Retinal pigment epithelial cell (primary cell): Measurements from ENCODE around the gene NET1.

Experiments used
- DNase-seq: peaks from one replicate; pipeline ENCODE4 v3.0.0-alpha.2; 2010; ENCODE audit warnings: low read depth
- H3K4me3 ChIP-seq: 2 replicates; pipeline ENCODE4 v1.5.1; 2011; ENCODE audit warnings: mild to moderate bottlenecking, low read length, control low read depth, moderate library complexity
- CTCF ChIP-seq: conservative IDR thresholded peaks from 2 replicates; pipeline ENCODE4 v1.5.1; 2011; ENCODE audit warnings: low read depth, low read length, control low read depth, inconsistent platforms

Gene NET1

GRCh38 chr10:5502571-5503476 lies 90.5 kb downstream of the NET1 start:
- no peak for DNase-seq
- H3K4me3 ChIP-seq, result no peak overlapping the region
- TF ChIP-seq CTCF, result no peak

- no peak for TF ChIP-seq CTCF
- no peak overlapping the region for H3K4me3 ChIP-seq
- no peak for DNase-seq
Measured at GRCh38 chr10:5503477-5503835, 91.1 kb downstream of the NET1 start.

- no peak for TF ChIP-seq CTCF
- no peak for DNase-seq
- no peak overlapping the region for H3K4me3 ChIP-seq
Measured at GRCh38 chr10:5504146-5505072, 92.1 kb downstream of the NET1 start.

- DNase-seq, result no peak
- no peak overlapping the region for H3K4me3 ChIP-seq
- TF ChIP-seq CTCF, result no peak
Measured at GRCh38 chr10:5506246-5506645, 93.9 kb downstream of the NET1 start.

GRCh38 chr10:5506751-5507648 lies 94.6 kb downstream of the NET1 start:
- H3K4me3 ChIP-seq, result no peak overlapping the region
- no peak for DNase-seq
- TF ChIP-seq CTCF, result no peak

GRCh38 chr10:5507649-5508131 lies 95.3 kb downstream of the NET1 start:
- no peak for DNase-seq
- no peak for TF ChIP-seq CTCF
- no peak overlapping the region for H3K4me3 ChIP-seq
